HG03280 (cell line): ENCODE data around the gene ARL5A.

Source experiments
- ATAC-seq: cut with Tn5 transposase; IDR thresholded peaks from one replicate; pipeline ENCODE4 v1.9.1; 2021; ENCODE audit warnings: mild to moderate bottlenecking, moderate library complexity; ENCODE audit not compliant: unreplicated experiment

ARL5A gene

GRCh38 chr2:151841047-151841424 lies 12.8 kb upstream of the ARL5A start:
- ATAC-seq = no peak

GRCh38 chr2:151840216-151841046 lies 12.2 kb upstream of the ARL5A start:
- peak; percentile 99 for ATAC-seq

GRCh38 chr2:151837926-151838325 lies 9.7 kb upstream of the ARL5A start:
- no peak for ATAC-seq

- no peak for ATAC-seq
Observed at GRCh38 chr2:151833984-151834383, 5.8 kb upstream of the ARL5A start.

- no peak for ATAC-seq
Observed at GRCh38 chr2:151830961-151831360, 2.7 kb upstream of the ARL5A start.

GRCh38 chr2:151828890-151829324 lies 686 bp upstream of the ARL5A start:
- ATAC-seq = no peak

- peak; percentile 26 for ATAC-seq
Observed at GRCh38 chr2:151827564-151828142, 568 bp downstream of the ARL5A start.

GRCh38 chr2:151826737-151827157 lies 1.5 kb downstream of the ARL5A start:
- no peak for ATAC-seq

GRCh38 chr2:151824886-151825285 lies 3.3 kb downstream of the ARL5A start:
- no peak for ATAC-seq

GRCh38 chr2:151823651-151824050 lies 4.6 kb downstream of the ARL5A start:
- ATAC-seq = no peak

- peak; percentile 47 for ATAC-seq
Observed at GRCh38 chr2:151819920-151820319, 8.3 kb downstream of the ARL5A start.

GRCh38 chr2:151817929-151818328 lies 10.3 kb downstream of the ARL5A start:
- no peak for ATAC-seq

- ATAC-seq = no peak
Observed at GRCh38 chr2:151816843-151817242, 11.4 kb downstream of the ARL5A start.

- no peak for ATAC-seq
Observed at GRCh38 chr2:151815821-151816489, 12.3 kb downstream of the ARL5A start.

GRCh38 chr2:151810489-151810888 lies 17.7 kb downstream of the ARL5A start:
- ATAC-seq = no peak

GRCh38 chr2:151809073-151809383 lies 19.2 kb downstream of the ARL5A start:
- no peak for ATAC-seq

GRCh38 chr2:151808258-151809072 lies 19.8 kb downstream of the ARL5A start:
- ATAC-seq = no peak

GRCh38 chr2:151805961-151806360 lies 22.3 kb downstream of the ARL5A start:
- ATAC-seq = no peak

GRCh38 chr2:151805343-151805742 lies 22.9 kb downstream of the ARL5A start:
- ATAC-seq = no peak

GRCh38 chr2:151803811-151804210 lies 24.4 kb downstream of the ARL5A start:
- ATAC-seq = no peak

- ATAC-seq = no peak
Observed at GRCh38 chr2:151802315-151802714, 25.9 kb downstream of the ARL5A start.
